Activated T-cell treated with anti-CD3 and anti-CD28 coated beads for 1 hour (primary cell): Measurements from ENCODE around the gene ZNF74.
"Not testable (repeated sequence)": the region's sequence is repeated elsewhere in the genome, so short reads cannot be mapped to it uniquely, and the experiment has no call there.

Source experiments
- DNase-seq: peaks from one replicate; pipeline ENCODE4 v3.0.0-alpha.2; 2020; ENCODE audit warnings: low read depth

The ZNF74 gene

GRCh38 chr22:20448630-20449029 is 54.7 kb downstream of the ZNF74 start:
- DNase-seq = no peak

GRCh38 chr22:20449819-20450550 is 56.0 kb downstream of the ZNF74 start:
- no peak for DNase-seq

DNA sequence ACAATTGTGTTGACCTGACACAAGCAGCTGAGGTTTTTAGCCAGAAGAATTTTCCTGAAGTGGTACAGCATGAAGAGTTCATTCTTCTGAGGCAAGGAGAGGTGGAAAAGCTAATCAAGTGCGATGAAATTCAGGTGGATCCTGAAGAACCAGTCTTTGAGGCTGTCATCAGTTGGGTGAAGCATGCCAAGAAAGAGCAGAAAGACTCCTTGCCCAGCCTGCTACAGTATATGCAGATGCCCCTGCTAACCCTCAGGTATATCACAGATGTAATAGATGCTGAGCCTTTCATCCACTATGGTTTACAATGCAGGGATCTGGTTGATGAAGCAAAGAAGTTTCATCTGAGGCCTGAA is 56.6 kb downstream of the ZNF74 start:
- no peak for DNase-seq

DNA sequence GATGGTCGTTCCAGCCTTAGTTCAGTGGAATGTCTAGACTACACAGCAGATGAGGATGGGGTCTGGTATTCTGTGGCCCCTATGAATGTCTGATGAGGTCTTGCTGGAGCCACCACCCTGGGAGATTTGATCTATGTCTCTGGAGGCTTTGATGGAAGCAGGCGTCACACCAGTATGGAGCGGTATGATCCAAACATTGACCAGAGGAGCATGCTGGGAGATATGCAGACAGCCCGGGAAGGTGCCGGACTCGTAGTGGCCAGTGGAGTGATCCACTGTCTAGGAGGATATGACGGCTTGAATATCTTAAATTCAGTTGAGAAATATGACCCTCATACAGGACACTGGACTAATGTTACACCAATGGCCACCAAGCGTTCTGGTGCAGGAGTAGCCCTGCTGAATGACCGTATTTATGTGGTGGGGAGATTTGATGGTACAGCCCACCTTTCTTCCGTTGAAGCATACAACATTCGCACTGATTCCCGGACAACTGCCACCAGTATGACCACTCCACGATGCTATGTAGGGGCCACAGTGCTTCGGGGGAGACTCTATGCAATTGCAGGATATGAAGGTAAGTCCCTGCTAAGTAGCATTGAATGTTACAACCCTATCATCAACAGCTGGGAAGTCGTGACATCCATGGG is 57.3 kb downstream of the ZNF74 start:
- DNase-seq = not testable (repeated sequence)

DNA sequence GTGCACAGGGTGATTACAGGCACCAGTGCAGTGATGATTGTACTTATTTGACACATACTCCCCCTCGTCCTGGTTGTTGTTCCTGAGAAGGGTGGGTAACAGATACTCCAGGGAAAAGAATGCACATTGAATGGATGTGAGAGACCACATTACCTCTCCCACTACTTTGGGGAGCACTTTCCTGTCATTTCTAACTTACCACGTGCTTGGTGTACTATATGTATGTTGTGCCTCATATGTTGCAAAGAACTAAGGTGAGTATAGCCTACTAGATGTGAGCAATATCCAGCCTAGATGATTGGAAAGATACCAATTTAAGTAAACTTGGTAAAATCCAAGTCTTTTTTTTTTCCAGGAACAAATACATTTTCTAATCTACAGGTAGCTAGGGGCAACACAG is 58.0 kb downstream of the ZNF74 start:
- no peak for DNase-seq

DNA sequence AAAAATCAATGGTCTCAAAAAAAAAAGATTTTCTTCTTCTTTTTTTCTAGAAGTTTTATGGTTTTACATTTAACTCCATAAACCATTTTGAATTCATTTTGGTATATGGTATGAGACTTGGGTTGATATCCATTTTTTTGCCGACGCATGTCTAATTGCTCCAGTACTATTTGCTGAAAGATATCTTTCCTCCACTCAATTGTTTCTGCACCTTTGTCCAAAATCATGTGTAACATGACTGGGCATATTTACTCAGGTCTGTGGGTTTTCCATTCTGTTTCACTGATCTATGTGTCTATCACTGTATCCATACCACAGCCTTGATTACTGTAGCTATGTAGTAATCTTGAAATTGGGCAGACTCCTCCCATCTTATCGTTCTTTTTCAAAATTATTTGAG is 59.3 kb downstream of the ZNF74 start:
- no peak for DNase-seq

DNA sequence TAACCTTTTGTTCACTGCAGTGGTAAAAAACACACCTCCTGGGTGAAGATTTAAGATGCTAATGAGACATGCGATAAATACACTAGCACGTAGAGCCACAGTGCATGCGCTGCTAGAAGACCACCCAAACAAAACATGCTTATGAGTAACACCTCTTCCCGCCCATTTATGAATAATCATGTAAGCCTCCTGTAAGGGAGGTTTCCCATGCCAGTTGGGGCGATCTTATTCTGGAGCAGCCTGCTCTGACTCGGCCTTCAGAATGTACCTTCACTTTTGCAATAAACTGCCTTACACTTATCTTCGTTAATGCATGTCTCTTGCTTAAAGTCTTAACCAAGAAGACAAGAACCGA is 61.7 kb downstream of the ZNF74 start:
- DNase-seq = no peak

DNA sequence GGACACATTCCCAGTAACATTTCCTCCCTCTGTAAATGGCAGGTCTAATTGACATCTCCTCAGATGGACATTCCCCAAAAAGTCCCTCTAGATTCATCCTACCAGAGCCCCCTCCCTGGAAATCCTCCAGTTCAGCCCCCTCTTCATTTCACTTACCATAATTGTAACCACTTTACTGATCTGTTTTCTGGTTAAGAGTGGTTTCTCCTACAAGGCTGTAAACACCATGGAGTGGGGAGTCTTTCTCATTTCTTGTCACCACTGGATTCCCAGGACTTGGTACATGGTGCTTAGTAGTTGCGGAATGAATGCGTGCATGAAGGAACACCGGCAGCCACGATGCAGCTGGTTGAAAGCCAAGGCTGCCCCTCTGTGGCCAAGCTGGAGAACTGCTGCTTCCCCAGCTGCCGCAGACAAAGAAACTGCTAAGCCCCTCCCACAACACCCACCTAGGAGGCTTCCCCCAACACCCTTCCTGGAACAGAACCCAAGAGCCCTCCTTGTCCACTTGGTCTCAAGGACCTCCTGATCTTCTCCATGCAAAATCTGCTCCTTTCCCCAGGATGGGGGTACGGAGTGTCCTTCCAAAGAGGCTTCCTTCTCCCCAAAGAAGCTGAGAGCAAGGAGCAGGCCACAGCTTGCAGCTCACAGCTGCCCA is 62.2 kb downstream of the ZNF74 start:
- peak; percentile 61 for DNase-seq

GRCh38 chr22:20456722-20457076 is 62.7 kb downstream of the ZNF74 start:
- no peak for DNase-seq

GRCh38 chr22:20457506-20458240 is 63.7 kb downstream of the ZNF74 start:
- no peak for DNase-seq
